Mucosa of descending colon (tissue), 3 donors: ENCODE results near the gene VLDLR. TPM values are rescaled to one million over a fixed set of nuclear protein-coding genes. Genes with fewer than 3 reads are reported as not detected.

ENCODE experiments used
- ATAC-seq: fragments of 200-7000 bp; cut with Tn5 transposase; one replicate; pipeline ENCODE4 v1.9.1; 2020; ENCODE audit warnings: mild to moderate bottlenecking, moderate library complexity
- DNase-seq, 3 donors: peaks; one replicate each; pipeline ENCODE4 v3.0.0-alpha.2; 2020
- H3K36me3 ChIP-seq: fragments of 200-600 bp; one replicate; pipeline ENCODE4 v1.8.0; 2021; ENCODE audit warnings: low read depth, mild to moderate bottlenecking
- H3K4me1 ChIP-seq: fragments of 200-600 bp; one replicate; pipeline ENCODE4 v1.8.0; 2021; ENCODE audit warnings: low read depth, mild to moderate bottlenecking
- H3K4me3 ChIP-seq: fragments of 200-600 bp; one replicate; pipeline ENCODE4 v1.8.0; 2021; ENCODE audit warnings: mild to moderate bottlenecking
- H3K9me3 ChIP-seq: fragments of 200-600 bp; one replicate; pipeline ENCODE4 v1.8.0; 2021; ENCODE audit warnings: mild to moderate bottlenecking
- CTCF ChIP-seq: fragments of 200-600 bp; IDR thresholded peaks from one replicate; pipeline ENCODE4 v1.8.0; 2022; ENCODE audit warnings: antibody characterized with exemption, mild to moderate bottlenecking
- intact Hi-C, 2 donors: fragments of 100-400 bp; cut with DNase I in 1 of 2; cut with micrococcal nuclease in 1 of 2; formaldehyde crosslinking; loops; one replicate each; pipeline versions ENCODE4 v1.11.0 to v1.11.1; 2022; cut with DNase I, micrococcal nuclease
- total RNA-seq, 3 donors: library from RNA; stranded (reverse); fragmentation: NEBNext Ultra II Directional in 2 of 3; extraction: Animal tissue kit (Norgen Biotek cat#: 25700) in 2 of 3; gene quantifications; one replicate each; pipeline versions ENCODE4 v1.2.1 to v1.2.4, GENCODE V29; 2021 to 2023
- donor health status: DM: no; HTN: no; CAD: no; lungs with moderate emphysema.
- donor health status: DM: no; HTN: no; CAD: no.
- donor health status: DM: no; HTN: yes; CAD: no.

VLDLR gene
- total RNA-seq, 3 donors from 2014 or later: 8.0 to 13.2 (median 9.9) TPM

- ATAC-seq: no peak
- TF ChIP-seq CTCF: no peak
- Histone ChIP-seq H3K4me1 (no peaks in the 10 kb centered on the region), H3K36me3 (no peaks in the 10 kb centered on the region), H3K9me3 (peaks cover 16% of the 10 kb centered on the region), H3K4me3 (no peak overlapping the region)
- no peak for DNase-seq
- intact Hi-C loops: no loop called here
Measured at GRCh38 chr9:2593744-2594143, 27.8 kb upstream of the VLDLR start.

GRCh38 chr9:2595973-2596372 lies 25.6 kb upstream of the VLDLR start:
- intact Hi-C loops: no loop called here
- no peak for ATAC-seq
- Histone ChIP-seq H3K4me3 (no peak overlapping the region), H3K36me3 (no peaks in the 10 kb centered on the region), H3K9me3 (peaks cover 16% of the 10 kb centered on the region), H3K4me1 (no peaks in the 10 kb centered on the region)
- no peak for TF ChIP-seq CTCF
- DNase-seq: no peak

- no peak for DNase-seq
- intact Hi-C loops: no loop called here
- H3K9me3 ChIP-seq: peaks cover 4% of the 10 kb centered on the region
- H3K4me3 ChIP-seq: no peak overlapping the region
- H3K4me1 ChIP-seq: no peaks in the 10 kb centered on the region
- no peaks in the 10 kb centered on the region for H3K36me3 ChIP-seq
- no peak for TF ChIP-seq CTCF
- no peak for ATAC-seq
Measured at GRCh38 chr9:2597483-2597882, 24.1 kb upstream of the VLDLR start.

GRCh38 chr9:2599896-2600295 lies 21.7 kb upstream of the VLDLR start:
- H3K4me3 ChIP-seq: no peak overlapping the region
- H3K4me1 ChIP-seq: no peaks in the 10 kb centered on the region
- no peak for ATAC-seq
- no peak for DNase-seq
- H3K9me3 ChIP-seq: no peaks in the 10 kb centered on the region
- intact Hi-C loops: no loop called here
- H3K36me3 ChIP-seq: no peaks in the 10 kb centered on the region
- no peak for TF ChIP-seq CTCF

GRCh38 chr9:2600307-2600706 lies 21.3 kb upstream of the VLDLR start:
- Histone ChIP-seq H3K9me3 (no peaks in the 10 kb centered on the region), H3K36me3 (no peaks in the 10 kb centered on the region), H3K4me3 (no peak overlapping the region), H3K4me1 (no peaks in the 10 kb centered on the region)
- no peak for TF ChIP-seq CTCF
- ATAC-seq (no peak), DNase-seq (no peak)
- intact Hi-C loops: no loop called here

- TF ChIP-seq CTCF: no peak
- no peaks in the 10 kb centered on the region for H3K4me1 ChIP-seq
- intact Hi-C loops: no loop called here
- DNase-seq (no peak), ATAC-seq (no peak)
- no peaks in the 10 kb centered on the region for H3K9me3 ChIP-seq
- H3K4me3 ChIP-seq: no peak overlapping the region
- H3K36me3 ChIP-seq: no peaks in the 10 kb centered on the region
Measured at GRCh38 chr9:2601785-2602378, 19.7 kb upstream of the VLDLR start.
